A549 (cell line): ENCODE measurements around the gene HILPDA.

Experiments used
- CTCF ChIP-seq: fragments of >200 bp; sonication (Bioruptor Twin); formaldehyde crosslinking; IDR thresholded peaks from 3 replicates; pipeline ENCODE4 v1.5.1; 2016
- EP300 ChIP-seq, 2 experiments: fragments of >200 bp; sonication (Bioruptor Twin); formaldehyde crosslinking; IDR thresholded peaks; 2 replicates in 1 of 2; 3 replicates in 1 of 2; pipeline ENCODE4 v1.6.1; 2016 to 2017
- ESRRA ChIP-seq: fragments of 150-350 bp; IDR thresholded peaks from 2 replicates; pipeline ENCODE4 v1.6.1; 2014; ENCODE audit warnings: mild to moderate bottlenecking, low read length, borderline replicate concordance
- HEYL ChIP-seq: fragments of 250-450 bp; sonication (Bioruptor Pico); IDR thresholded peaks from 2 replicates; pipeline ENCODE4 v1.8.0; 2021; ENCODE audit warnings: mild to moderate bottlenecking, moderate library complexity
- JUN ChIP-seq, 2 experiments: fragments of >200 bp; sonication (Bioruptor Twin); formaldehyde crosslinking; IDR thresholded peaks; 2 replicates in 1 of 2; 3 replicates in 1 of 2; pipeline ENCODE4 v1.6.1; 2016 to 2017
- KDM1A ChIP-seq: fragments of 200-600 bp; sonication (generic); IDR thresholded peaks from 2 replicates; pipeline ENCODE4 v1.6.1; 2016; ENCODE audit warnings: low read depth, mild to moderate bottlenecking
- MAX ChIP-seq: IDR thresholded peaks from 2 replicates; pipeline ENCODE4 v1.6.1; 2012
- MAZ ChIP-seq: fragments of 150-350 bp; IDR thresholded peaks from 2 replicates; pipeline ENCODE4 v1.6.1; 2014; ENCODE audit warnings: antibody characterized with exemption, low read depth, low read length, borderline replicate concordance
- POLR2A ChIP-seq: IDR thresholded peaks from 2 replicates; pipeline ENCODE4 v1.6.1; 2012; ENCODE audit warnings: mild to moderate bottlenecking, low read length
- RAD21 ChIP-seq, 2 experiments: fragments of >200 bp in 1 of 2; sonication (Bioruptor Twin) in 1 of 2; formaldehyde crosslinking in 1 of 2; IDR thresholded peaks in 1 of 2; conservative IDR thresholded peaks in 1 of 2; 2 replicates in 1 of 2; 3 replicates in 1 of 2; pipeline ENCODE4 v1.6.1; 2012 to 2018; ENCODE audit warnings: inconsistent platforms in 1 of 2
- RARB ChIP-seq: fragments of 250-450 bp; sonication (Bioruptor Pico); IDR thresholded peaks from 2 replicates; pipeline ENCODE4 v1.8.0; 2021; ENCODE audit warnings: mild to moderate bottlenecking, moderate library complexity
- USF2 ChIP-seq: fragments of 450-650 bp; IDR thresholded peaks from 2 replicates; pipeline ENCODE4 v1.6.1; 2014; ENCODE audit warnings: antibody characterized with exemption
- ZFP36 ChIP-seq: fragments of 450-650 bp; IDR thresholded peaks from 2 replicates; pipeline ENCODE4 v1.6.1; 2014; ENCODE audit warnings: borderline replicate concordance; ENCODE audit not compliant: partially characterized antibody

GRCh38 chr7:128435327-128435686 lies 20.4 kb upstream of the HILPDA start:
- TF ChIP-seq JUN (IDR thresholded peaks at IDR 0.05): peak; percentile 81 to 86; a peak in 4 of 5 replicates
- no peak for TF ChIP-seq CTCF
- no peak for TF ChIP-seq RARB
- no peak for TF ChIP-seq KDM1A
- TF ChIP-seq ESRRA: no peak
- TF ChIP-seq POLR2A: no peak
- TF ChIP-seq MAZ: no peak
- TF ChIP-seq ZFP36: no peak
- peak in 1 of 2 experiments; percentile 23; a peak in 1 of 5 replicates for TF ChIP-seq RAD21 (conservative IDR thresholded peaks at IDR 0.05 in 1 of 2, IDR thresholded peaks at IDR 0.05 in 1 of 2)
- peak; percentile 85 to 88; a peak in 4 of 5 replicates for TF ChIP-seq EP300 (IDR thresholded peaks at IDR 0.05)
- peak; percentile 82 for TF ChIP-seq MAX
- no peak for TF ChIP-seq HEYL (CRISPR knock-in tag)
- TF ChIP-seq USF2: no peak
